ENCODE results near the gene ARHGAP4.

Gene ARHGAP4

DNA sequence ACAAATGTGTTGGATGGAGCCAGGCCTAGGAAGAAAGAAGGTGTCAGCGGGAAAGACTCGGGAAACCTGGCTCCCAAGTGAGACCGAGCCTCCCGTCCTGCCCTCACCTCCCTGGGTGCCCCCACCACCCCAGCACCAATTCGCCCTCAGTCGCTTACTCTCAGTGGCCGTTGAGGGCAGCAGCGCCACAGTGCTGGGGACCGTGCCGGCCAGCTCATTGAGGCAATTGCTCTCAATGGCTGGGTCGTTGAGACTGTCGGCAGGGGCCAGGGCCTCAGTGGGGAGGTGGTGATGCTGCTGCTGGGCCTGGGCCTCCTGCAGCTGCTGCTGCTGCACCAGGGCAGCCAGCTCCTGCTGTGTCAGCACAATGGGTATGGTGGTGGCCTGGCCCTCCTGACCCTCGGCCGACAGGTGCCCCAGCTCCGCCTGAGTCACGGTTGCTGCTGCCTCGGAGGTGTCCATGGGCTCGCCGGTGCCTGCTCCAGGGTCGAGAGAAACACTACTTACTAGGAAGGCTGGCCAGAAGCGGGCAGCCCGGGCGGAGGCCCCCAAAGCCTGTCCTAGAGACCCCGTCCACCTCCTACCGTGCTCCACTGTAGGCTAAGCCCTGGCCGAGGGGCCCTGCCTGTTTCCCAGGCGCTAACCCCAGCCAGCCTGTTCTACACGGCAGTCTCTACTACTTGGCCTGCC is 25.8 kb upstream of the ARHGAP4 start:
- Histone ChIP-seq H3K27me3 (no peaks in the 10 kb centered on the region), H3K4me3 (no peak overlapping the region), H3K36me3 (peaks cover 16 to 79% (median 75%) of the 10 kb centered on the region in 3 donors), H3K9me3 (no peaks in the 10 kb centered on the region), H3K4me1 (peaks cover 0 to 17% (median 11%) of the 10 kb centered on the region in 4 donors), H3K27ac (peak overlapping the region; percentile 85 to 88)
- no peak for DNase-seq
- TF ChIP-seq, protein P1, sequence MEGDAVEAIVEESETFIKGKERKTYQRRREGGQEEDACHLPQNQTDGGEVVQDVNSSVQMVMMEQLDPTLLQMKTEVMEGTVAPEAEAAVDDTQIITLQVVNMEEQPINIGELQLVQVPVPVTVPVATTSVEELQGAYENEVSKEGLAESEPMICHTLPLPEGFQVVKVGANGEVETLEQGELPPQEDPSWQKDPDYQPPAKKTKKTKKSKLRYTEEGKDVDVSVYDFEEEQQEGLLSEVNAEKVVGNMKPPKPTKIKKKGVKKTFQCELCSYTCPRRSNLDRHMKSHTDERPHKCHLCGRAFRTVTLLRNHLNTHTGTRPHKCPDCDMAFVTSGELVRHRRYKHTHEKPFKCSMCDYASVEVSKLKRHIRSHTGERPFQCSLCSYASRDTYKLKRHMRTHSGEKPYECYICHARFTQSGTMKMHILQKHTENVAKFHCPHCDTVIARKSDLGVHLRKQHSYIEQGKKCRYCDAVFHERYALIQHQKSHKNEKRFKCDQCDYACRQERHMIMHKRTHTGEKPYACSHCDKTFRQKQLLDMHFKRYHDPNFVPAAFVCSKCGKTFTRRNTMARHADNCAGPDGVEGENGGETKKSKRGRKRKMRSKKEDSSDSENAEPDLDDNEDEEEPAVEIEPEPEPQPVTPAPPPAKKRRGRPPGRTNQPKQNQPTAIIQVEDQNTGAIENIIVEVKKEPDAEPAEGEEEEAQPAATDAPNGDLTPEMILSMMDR (IDR thresholded peaks at IDR 0.05), result no peak
- intact Hi-C loops (cut with DNase I; ENCODE audit: low total_unique reads), result loop anchor here (5.0 to 10.0 kb wide), 2 partner anchors 185 to 997 kb away; no protein-coding TSS in a partner anchor

DNA sequence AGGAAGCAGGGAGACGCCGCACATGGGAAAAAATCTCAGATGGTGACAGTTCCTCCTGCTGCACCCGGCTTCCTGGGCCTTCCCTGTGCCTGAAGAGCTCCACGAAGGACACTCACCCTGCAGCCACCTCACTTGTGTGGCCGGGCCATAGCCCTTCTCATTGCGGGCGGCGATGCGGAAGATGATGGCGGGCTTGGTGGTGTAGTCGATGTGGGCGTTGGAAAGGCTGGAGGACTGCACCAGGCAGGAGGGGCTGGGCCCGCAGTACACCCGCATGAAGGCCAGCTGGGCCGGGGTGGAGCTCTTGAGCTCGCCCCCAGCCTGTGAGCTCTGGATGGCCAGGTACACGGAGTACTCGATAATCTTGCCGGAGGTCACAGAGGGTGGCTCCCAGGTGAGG is 24.1 kb upstream of the ARHGAP4 start:
- H3K4me3 ChIP-seq, result no peak overlapping the region
- no peak for DNase-seq
- intact Hi-C loops (cut with DNase I; ENCODE audit: low total_unique reads), result loop anchor here (5.0 to 10.0 kb wide), 2 partner anchors 183 to 995 kb away; no protein-coding TSS in a partner anchor
- TF ChIP-seq, protein P1 (IDR thresholded peaks at IDR 0.05), result no peak
- H3K27ac ChIP-seq, result no peak overlapping the region
- H3K4me1 ChIP-seq, result peaks cover 0 to 17% (median 11%) of the 10 kb centered on the region in 4 donors
- no peaks in the 10 kb centered on the region for H3K27me3 ChIP-seq
- peaks cover 16 to 62% (median 60%) of the 10 kb centered on the region in 3 donors for H3K36me3 ChIP-seq
- no peaks in the 10 kb centered on the region for H3K9me3 ChIP-seq

DNA sequence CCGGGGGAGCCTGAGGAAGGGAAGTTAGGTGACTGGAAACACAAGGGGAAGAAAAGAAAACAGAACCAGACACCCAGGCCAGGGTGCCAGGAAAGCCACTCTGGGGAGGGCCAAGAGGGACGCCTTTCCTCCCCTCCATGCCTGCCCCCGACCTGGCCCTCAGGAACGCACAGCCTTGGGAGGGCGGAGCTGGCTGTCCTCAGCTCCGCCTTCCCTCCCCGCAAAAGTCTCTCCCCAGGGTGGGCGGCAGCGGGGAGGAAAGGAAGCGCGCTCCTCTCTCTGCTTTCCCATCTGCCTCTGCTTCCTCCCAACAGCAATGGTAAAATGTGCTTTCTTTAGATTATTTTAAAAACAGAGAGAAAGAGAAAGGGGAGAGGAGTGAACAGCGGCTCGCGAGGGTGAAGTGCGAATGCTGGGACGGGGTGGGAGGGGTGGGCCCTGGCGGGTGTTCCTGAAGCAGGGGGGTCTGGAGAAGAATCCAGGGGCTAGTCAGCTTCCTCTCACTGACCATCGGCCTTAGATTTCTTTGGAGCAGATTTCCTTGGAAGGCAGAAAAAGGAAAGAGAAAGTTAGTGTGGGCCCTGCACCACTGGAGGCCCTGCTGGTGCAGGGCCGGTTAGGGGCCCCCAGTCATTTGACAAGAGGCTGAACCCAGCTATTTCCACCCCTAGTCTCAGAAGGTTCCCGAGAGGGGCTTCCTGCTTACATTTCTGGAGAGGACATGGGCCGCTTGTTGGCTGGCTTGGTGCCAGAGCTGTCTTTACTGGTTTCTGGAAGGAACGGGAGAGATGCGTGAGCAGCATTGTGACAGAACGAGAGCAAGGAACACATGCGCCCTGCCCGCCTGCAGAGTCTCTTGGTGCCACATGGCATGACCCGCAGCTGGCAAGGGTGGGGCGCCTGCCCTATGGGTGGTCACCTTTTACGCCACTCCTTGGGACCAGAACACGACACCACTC is 23.1 kb upstream of the ARHGAP4 start:
- TF ChIP-seq, protein P1 (IDR thresholded peaks at IDR 0.05), result no peak
- no peak for DNase-seq
- Histone ChIP-seq H3K27ac (no peak overlapping the region), H3K9me3 (no peaks in the 10 kb centered on the region), H3K4me1 (peaks cover 0 to 17% (median 11%) of the 10 kb centered on the region in 4 donors), H3K36me3 (peaks cover 16 to 52% (median 50%) of the 10 kb centered on the region in 3 donors), H3K27me3 (no peaks in the 10 kb centered on the region), H3K4me3 (no peak overlapping the region)
- intact Hi-C loops (cut with DNase I; ENCODE audit: low total_unique reads), result no loop called here

DNA sequence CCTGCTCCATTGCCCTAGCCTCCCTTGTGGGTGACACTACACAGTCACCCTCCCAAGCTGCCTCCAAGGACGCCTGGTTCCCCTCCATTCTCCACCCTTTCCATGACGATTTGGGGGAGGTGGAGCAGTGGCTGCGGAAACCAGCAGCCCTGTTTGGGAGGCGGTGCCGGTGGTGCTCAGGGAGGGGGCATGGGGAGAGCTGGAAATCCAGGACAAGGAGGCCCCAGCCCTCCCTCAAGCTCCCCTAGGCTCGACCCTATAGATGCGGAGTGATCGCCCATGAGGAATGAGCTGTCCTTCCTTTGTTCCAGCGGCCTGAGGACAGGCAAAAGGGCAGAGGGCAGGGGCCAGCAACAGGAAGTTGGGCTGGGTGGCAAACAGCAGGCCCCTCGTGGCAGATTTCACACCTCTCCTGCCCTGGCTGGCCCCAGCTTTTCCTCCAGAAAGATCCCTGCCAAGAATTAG is 22.0 kb upstream of the ARHGAP4 start:
- intact Hi-C loops (cut with DNase I; ENCODE audit: low total_unique reads), result no loop called here
- Histone ChIP-seq H3K36me3 (peaks cover 16 to 45% (median 42%) of the 10 kb centered on the region in 3 donors), H3K27me3 (no peaks in the 10 kb centered on the region), H3K9me3 (no peaks in the 10 kb centered on the region), H3K27ac (no peak overlapping the region), H3K4me3 (no peak overlapping the region), H3K4me1 (peaks cover 0 to 11% (median 6%) of the 10 kb centered on the region in 4 donors)
- TF ChIP-seq, protein P1 (IDR thresholded peaks at IDR 0.05), result no peak
- DNase-seq, result no peak

DNA sequence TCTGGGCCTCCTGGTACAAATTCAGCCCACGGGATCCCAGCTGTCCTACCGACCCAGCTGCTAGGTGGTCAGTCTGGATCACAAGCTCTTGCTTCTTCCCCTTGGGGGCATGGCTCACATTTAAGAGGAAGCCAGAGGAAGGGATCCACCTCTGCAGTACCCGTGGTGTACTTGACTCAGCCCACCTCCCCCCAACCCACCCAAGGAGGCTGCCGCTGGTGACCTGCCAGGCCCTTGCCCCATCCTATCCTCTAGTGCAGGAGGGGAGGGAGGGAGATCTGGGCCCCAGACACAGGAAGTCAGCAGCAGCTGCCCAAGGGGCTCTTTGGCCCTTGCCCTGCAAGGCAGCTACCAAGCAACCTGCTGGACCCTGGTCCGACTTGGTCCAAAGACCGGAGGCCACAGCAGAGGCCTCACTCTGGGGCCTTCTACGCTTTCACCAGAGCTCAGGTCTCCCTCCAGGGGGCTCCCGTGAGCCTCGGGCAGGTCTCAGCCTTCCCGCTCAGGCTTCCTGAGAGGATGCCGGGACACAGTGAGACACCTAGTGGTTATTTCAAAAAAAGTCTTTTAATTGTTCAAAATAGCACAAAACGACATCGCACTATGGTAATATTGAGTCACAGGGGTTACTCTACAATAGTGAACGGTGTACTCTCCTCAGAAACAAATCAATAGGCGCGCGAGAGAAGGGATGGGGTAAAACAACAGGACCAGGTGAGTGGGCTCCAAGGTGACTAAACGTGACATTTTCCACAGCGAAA is 21.1 kb upstream of the ARHGAP4 start:
- H3K27me3 ChIP-seq, result no peaks in the 10 kb centered on the region
- H3K36me3 ChIP-seq, result peaks cover 13 to 38% (median 37%) of the 10 kb centered on the region in 3 donors
- H3K9me3 ChIP-seq, result no peaks in the 10 kb centered on the region
- peak overlapping the region in 1 of 2 donors; percentile 19 for H3K27ac ChIP-seq
- no peak overlapping the region for H3K4me3 ChIP-seq
- intact Hi-C loops (cut with DNase I; ENCODE audit: low total_unique reads), result no loop called here
- TF ChIP-seq, protein P1 (IDR thresholded peaks at IDR 0.05), result peak; percentile 62 to 66
- peaks cover 0 to 7% (median 2%) of the 10 kb centered on the region in 4 donors for H3K4me1 ChIP-seq
- peak; percentile 56 to 77 for DNase-seq
